Measurements from ENCODE around the gene BET1.

DNA sequence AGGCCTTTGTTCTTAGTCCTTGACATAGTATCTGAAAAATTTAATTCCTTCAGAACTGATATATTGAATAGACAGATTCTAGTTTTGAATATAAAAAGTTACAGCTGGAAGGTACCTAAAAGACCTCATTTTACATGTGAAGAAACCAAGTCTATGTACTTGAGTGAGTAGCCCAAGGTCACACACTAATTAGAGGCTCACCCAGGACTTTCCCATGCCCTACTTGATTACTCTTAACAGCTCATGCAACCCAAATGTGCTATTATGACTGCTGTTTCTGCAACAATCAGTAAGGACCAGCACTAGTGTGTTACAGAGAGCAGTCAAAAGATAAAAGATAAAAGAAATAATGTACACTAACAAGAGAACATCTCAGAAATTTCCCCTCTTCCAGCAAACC, 40.7 kb upstream of the BET1 start:
- TF ChIP-seq POLR2A (IDR thresholded peaks at IDR 0.05) (no peak), EP300 (IDR thresholded peaks at IDR 0.05) (no peak)
- TF ChIP-seq, protein P1, sequence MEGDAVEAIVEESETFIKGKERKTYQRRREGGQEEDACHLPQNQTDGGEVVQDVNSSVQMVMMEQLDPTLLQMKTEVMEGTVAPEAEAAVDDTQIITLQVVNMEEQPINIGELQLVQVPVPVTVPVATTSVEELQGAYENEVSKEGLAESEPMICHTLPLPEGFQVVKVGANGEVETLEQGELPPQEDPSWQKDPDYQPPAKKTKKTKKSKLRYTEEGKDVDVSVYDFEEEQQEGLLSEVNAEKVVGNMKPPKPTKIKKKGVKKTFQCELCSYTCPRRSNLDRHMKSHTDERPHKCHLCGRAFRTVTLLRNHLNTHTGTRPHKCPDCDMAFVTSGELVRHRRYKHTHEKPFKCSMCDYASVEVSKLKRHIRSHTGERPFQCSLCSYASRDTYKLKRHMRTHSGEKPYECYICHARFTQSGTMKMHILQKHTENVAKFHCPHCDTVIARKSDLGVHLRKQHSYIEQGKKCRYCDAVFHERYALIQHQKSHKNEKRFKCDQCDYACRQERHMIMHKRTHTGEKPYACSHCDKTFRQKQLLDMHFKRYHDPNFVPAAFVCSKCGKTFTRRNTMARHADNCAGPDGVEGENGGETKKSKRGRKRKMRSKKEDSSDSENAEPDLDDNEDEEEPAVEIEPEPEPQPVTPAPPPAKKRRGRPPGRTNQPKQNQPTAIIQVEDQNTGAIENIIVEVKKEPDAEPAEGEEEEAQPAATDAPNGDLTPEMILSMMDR (IDR thresholded peaks at IDR 0.05), result no peak

All from suprapubic skin (tissue), 3 donors.